ENCODE data around the gene CHST7. TPM values are rescaled to one million over a fixed set of nuclear protein-coding genes. Genes with fewer than 3 reads are reported as not detected.

Gene CHST7
- total RNA-seq, 1 donor from 2014 or later = 7.5 TPM

GRCh38 chrX:46647251-46647650 lies 73.7 kb downstream of the CHST7 start:
- TF ChIP-seq CTCF (IDR thresholded peaks at IDR 0.05) = no peak
- no peak for DNase-seq
- ChIA-PET CTCF (interaction anchor here (0.7 kb wide), 1 partner anchor 149 kb away, joined by 3 read pairs; no protein-coding TSS in a partner anchor), POLR2A (no interaction called here)
- no peaks in the 10 kb centered on the region for H3K27me3 Mint-ChIP-seq
- peaks cover 53% of the 10 kb centered on the region for H3K36me3 Mint-ChIP-seq (ENCODE audit: low read depth)
- intact Hi-C loops (cut with micrococcal nuclease) = no loop called here
- ATAC-seq (ENCODE audit: low read depth) = no peak
- H3K27ac Mint-ChIP-seq = peak overlapping the region; percentile 30
- no peaks in the 10 kb centered on the region for H3K9me3 Mint-ChIP-seq
- H3K4me3 Mint-ChIP-seq = no peak overlapping the region
- H3K4me1 Mint-ChIP-seq = peaks cover 60% of the 10 kb centered on the region

Other genes starting within 250 kb of the CHST7 start
- gene ZNF674, start 28.3 kb upstream of the CHST7 start, total RNA-seq = 1.6 and 2.3 TPM in 2 replicates
- 44.5 and 55.1 TPM in 2 replicates for gene SLC9A7, start 185.4 kb downstream of the CHST7 start, total RNA-seq